Skin of body (tissue), 2 donors: ENCODE measurements around the gene FHIT. TPM values are rescaled to one million over a fixed set of nuclear protein-coding genes. Genes with fewer than 3 reads are reported as not detected.

Experiments
- DNase-seq: peaks from one replicate; lab custom pipeline; 2025; lab: John Stamatoyannopoulos, UW
- total RNA-seq: library from RNA; depleted of rRNA; stranded (reverse); fragments of >200 nt; gene quantifications from one replicate; pipeline ENCODE4 v1.2.3, GENCODE V29; 2014

FHIT gene
- total RNA-seq, 1 donor from 2014 or later = 8.9 TPM

DNA sequence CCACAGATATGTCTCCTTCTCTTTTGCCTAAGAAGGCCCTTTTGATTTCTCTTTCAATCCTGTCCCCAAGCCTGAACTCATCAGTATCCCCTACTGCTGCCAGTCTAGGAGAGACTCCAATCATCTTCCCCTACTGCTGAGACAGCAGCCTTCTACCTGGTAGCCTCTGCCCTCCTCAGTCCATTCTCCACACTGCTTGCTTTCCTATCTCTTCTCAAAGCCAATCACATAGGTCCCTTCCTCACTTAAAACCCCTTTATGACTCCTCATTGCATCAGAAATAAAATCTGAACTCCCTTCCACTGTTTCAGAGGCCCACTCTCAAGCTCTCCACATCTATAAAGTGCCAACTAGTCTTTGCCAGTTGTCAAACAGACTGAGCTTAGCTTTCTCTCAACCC lies 1119.6 kb downstream of the FHIT start:
- no peak for DNase-seq

DNA sequence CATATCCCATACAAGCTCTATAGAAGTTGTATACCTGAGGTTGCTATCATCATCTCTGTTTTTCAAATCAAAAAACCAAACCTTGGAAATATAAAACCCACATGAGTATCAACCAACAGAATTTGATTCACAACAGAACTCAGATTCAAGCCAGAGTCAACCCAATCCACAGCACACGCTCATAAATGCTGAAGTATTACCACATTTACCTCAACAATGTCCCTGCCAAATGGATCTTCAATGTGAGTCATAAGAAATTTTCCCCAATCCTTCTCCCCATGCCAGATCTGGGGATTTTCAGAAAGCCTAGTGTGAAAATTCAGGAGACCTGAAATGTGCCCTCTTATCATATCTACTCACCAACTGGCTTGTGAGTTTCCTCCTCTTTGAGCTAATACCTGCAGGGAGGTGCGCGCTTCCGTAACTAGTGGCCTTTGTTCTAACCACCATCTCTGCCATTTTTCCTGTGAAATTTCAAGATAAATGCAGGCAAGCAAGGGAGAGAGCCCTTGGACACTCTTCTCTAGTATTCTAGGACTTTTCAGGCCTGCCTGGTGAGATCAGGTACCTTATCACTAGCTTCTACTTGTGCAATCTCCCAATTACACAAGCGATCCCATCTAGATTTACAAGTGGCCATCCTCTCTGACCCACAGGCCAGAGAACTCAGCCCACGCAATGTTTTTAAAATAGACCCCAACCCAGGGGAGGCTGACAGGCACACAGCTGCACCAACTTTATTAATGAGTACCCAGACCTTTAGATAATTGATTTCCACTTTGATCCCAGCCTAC lies 1124.5 kb downstream of the FHIT start:
- DNase-seq = no peak

DNA sequence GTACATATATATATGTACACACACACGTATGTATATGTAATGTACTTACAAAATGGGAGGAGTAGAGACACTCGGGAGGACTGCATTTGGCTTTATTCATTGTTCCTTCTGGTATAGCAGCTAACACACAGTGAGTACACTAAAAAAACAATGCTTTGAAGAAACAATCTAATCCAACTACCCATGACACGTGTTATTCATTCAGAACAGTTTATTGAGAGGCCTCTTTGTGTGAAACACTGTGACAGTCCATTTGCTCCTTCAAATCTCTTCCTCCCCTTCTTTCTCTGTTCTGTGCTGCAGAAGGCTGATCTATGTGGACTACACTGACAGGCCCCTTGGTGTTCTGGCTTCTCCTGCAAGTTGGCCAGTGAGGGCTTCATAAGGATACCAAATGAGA lies 1125.6 kb downstream of the FHIT start:
- no peak for DNase-seq

DNA sequence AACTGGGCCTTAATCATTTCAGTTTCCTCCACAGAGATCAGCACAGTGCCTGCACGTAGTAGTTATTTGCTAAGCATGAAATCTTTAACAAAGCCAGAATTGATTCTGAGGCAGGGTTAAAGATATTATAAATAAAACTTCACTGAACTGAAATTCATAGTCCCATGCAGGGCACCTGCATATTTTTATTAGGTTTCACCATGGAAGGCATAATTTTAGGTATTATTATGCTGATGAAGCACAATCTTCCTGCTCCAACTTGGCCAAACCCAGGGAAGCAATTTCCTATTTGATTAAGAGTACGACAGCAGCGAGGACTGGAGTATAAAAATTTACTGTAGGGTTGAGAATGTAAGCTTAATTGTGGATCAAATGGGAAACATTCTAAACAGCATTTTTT lies 1131.0 kb downstream of the FHIT start:
- no peak for DNase-seq

DNA sequence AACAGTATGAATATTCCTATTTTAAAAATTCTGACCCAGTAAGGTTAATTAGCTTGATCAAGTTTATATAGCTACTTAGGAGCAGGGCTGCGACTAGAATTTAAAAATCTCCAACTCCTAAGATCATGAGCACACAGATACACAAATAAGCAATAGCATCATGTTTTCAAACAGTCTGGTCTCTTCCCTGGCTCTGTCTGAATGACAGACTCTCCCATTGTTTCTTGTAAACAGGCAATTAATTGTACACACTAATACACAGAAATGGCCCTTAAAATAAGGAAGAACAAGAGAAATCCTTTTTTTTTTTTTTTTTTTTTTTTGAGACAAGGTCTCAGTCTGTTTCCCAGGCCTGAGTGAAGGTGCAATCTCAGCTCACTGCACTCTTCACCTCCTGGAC lies 1137.1 kb downstream of the FHIT start:
- DNase-seq = no peak

DNA sequence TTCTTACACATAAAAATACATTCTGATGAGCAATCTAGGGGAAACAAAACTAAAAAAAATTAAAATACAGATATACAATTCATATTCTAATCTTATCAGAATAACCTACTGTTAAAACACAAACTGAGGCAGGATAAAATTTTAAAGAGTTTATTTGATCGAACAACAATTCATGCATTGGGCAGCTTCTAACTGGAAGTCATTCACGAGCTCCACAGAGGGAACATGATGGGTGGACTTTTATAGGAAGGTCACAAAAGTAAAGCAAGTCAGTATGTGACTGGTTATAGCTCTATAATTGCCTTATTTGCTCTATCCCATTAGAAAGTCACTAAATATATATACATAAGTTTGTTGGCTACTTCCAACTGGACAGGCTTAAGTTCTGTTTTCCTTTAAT lies 1144.0 kb downstream of the FHIT start:
- DNase-seq = no peak

DNA sequence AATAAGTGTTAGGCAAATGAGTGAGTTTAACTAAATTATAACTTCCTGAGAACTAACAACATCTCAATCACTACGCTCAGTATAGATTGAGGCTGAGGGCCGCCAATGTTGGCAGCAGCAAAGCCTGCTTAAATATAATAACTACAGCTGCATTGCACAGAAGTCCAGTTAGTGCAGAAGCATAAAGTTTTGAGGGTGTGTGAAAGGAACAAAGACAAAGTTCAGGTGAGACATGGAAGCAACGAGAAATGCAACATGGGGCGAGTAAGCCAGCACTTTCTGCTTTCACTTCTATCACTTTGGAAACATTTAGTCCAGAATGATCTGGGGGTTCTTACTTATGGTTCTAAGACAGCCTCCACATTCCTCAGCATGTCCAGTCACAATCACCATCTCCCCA lies 1149.1 kb downstream of the FHIT start:
- no peak for DNase-seq

DNA sequence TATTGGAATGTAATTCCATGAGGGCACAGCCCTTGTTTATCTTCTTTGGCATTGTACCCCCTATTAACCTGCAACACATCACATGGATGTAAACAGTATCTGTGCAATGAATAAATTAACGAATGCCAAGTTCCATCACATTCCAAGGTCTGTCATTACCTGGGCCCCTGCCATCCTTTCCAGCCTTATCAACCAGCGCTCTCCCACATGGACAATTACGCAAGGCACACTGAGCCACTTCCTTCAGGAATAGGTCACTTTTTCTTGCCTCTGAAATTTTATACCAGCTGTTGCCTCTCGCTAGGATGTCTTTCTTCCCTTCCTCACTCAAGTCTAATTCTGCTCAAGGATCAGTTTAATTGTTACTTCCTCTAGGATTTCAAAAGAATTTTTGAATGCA lies 1149.6 kb downstream of the FHIT start:
- no peak for DNase-seq

DNA sequence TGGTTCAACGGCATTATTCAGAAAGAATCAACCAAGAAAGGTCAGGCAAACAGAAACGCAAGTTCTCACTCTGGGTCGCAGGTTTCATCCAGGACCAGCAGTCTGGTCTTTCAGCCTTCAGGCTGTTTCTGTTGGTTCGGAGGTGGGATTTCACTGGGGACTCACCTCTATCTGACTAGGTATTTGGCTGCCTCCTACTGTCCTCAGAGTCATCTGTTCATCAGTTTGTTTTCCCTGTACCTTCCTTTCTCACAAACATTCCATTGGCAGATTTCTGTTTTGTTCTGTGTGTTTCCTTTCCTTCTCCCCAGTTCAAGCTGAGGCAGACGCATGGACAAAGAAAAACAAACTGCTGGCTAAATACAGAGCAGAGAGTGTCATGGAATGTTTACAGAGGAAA lies 1154.8 kb downstream of the FHIT start:
- no peak for DNase-seq

DNA sequence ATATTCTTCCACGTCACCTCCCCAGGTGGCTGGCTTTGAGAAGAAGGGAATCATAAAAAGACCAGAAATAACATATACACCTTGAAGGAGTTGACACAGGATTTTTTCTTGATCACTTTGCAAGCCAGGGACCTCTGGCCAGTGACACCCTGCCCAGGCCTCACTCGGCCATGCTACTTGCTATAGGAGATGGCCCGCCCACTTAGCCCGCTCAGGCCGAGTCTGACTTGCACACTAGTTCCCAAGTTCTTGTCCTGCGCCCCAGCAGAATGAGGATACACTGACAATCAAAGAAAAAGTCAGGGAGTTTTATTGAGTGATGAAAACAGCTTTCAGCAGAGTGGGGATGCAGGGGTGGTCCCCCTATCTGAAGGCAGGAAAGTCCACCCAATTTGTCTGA lies 1155.3 kb downstream of the FHIT start:
- no peak for DNase-seq

DNA sequence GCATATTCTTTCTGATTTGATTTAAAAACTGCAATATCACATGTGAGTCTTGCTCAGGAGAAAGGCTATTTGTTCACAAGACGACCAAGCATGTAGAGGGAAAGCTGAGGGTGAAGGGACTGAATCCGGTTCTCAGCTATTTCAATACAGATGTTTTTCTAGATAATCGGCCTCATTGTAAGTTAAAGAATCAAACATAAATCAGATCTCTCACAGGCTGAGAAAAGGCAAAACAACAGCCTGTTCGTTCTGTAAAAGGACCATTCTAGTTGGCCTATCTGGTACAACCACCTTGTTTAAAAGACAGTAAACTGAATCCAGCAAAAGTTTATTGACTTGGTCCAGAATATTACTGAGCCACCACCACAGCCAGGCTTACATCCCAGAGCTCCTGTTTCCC lies 1155.7 kb downstream of the FHIT start:
- no peak for DNase-seq

DNA sequence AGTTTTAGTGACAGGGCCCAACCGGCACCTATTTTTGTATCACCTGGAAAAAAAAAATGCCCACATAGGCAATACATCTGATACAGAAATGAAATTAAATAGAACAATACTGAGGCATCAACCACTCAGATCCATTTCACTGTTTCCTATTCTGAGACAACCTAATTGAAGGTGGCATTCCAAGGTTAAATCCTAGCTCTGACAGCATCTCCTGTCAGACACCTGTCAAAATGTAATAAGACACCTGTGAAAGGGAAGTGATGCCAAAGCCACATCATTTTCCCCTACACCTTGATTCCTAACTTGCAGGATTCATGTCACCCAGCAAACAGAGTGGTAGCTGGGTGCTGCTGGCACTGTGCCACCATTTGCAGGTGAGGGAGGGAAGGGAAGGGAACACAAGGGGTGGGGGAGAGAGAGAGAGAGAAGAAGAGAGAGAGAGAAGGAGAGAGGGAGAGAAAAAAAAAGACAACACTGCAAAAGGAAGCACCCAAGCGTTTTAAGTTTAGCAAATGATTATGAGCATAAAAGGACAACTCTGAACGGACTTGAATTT lies 1156.8 kb downstream of the FHIT start:
- DNase-seq = no peak

DNA sequence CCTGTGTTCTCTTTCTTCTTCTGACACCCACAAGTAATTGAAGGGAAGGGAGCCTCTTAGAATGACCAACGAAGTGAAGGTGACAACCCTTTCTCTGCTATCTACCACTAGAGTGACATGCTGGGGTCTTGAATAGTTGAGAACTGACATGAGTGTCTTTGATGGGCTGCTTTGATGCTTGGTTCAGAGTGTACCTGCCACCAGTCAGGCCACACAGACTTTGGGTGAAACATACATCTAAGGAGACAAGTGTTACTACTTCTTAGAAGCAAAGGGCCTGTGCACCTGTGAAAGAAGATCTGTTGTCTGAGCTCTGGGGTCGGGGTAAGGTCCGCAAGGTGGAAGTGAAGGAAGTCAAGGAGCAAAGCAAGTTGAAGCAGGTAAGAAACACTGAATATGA lies 1160.7 kb downstream of the FHIT start:
- no peak for DNase-seq

DNA sequence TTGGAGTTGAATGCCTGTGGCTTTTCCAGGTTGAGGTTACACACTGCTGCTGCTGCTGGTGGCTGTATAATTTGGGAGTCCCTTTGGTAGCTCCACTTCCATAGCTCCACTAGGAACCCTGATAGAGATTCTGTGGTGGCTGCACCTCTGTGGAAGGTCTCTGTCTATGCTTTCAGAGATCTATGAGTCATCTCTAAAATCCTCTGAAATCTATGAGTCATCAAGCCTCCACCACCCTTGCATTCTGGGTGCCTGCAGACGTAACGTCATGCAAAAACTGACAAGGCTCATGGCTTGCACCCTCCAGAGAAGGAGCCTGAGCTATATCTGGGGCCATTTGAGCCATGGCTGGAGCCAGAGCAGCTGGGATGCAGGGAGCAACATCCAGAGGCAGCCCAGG lies 1164.4 kb downstream of the FHIT start:
- DNase-seq = no peak

DNA sequence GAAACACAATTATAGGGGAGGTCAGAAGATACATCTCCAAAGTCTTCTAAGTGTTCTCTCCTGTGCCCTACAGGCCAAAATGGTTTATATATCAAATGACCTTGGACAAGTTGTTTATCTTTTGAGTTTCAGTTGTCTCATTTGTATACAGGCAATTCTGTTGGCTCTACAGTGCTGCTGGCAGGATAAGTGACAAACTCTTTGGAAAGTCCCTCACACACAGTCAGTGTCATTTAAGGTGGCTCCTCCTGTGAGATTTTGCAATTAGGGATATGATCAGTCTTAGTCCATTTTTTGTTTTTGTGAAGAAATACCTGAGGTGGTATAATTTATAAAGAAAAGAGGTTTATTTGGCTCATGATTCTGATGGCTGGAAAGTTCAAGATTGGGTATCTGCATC lies 1165.6 kb downstream of the FHIT start:
- DNase-seq = no peak

DNA sequence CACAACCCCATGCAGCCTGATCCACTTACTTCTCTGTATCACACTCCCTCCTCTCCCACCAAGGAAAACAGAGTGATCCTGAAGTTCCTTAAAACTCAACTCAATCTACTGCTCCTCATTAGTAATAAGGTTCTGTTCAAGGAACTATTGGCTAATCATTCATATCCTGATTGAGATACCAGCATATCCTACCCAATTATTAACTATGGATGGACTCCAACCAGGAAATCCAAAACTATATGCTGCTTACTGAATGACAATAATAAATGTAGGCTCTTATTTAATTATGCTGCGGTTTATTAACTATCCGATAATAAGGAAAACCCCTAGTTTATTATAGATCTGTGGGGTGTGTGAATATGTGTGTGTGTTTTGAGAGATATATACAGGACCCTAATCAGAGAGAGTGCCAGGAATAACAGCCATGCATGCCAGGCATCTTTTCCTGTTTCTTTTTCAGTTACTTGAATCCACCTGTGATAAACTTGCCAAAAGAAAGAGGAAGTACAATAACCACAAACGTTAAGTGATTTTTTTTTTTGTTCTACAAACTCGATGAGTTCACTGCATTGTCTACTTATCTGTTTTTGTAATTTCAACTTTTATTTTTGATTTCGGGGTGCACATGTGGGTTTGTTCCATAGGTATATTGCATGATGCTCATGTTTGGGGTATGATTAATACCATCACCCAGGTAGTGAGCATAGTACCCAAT lies 1169.7 kb downstream of the FHIT start:
- DNase-seq = no peak

DNA sequence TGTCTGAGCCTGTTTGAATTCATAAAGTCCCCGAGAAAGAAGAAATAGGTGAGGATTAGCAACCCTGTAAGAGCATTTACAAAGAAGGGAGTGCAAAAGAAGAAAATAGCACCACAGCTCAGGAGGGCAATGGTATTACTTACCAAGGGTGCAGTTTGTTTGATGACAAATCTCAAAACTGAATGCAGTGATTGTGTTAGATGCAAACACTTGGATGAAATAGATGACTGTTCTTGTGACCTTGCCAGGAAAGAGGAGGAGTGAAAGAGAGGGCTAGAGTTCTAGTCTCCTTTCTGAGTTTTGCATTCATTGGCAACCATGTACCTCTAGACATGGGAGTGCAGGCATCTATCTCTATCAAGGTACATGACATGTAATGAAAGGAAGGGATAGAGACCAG lies 1170.6 kb downstream of the FHIT start:
- DNase-seq = no peak

DNA sequence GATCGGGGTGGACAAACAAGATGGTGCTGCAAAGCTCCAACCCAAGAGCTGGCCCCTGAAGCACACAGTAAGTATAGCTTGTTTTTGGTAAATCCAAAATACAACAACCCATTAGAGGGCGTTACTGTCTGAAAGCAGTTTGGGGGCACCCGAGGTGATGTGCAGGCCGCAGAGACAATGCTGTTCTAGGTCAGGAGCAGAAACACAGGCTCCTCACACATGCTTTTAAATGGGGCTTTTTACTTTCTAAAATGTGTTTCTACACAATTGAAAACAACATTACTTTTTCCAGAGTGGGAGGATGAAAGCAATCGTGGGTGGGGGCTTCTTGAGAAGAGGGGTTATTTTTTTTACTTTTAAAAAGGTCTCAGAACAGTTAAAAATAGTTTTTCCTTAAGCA lies 1172.2 kb downstream of the FHIT start:
- no peak for DNase-seq

DNA sequence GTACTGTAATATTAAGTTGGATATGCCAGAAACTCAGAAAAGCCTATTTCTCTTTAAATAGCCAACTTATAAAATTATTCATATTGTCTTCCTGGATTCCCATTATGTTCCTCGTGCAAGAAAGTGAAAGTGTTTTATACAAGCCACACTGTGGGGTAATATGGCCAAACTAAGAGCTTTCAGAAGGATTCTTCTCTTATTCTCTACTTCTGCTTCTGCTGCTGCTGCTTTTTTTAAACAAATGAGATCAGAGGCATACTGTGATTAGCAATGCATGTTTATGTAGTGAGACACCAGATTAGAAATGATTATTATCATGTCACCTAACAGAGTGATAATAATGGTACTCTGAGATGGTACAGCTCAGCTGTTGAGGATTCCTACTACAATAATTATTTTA lies 1174.9 kb downstream of the FHIT start:
- no peak for DNase-seq

DNA sequence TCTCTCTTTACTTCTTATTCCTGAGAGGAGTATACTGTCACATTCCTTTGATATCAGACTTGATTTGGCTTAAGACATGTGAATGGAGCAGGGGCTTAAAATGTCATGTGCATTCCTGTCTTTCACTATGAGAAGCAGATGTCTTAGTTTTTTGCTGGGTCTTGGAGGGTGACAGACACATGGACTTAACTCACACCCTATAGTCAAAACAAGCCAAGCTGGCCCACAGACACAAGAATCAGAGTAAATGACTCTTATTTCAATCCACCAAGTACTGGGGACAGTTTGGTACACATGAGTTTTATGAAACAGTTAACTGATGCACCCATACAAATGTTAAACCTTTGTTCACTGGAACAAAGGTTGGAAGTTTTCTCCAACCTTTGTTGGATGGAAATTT lies 1177.3 kb downstream of the FHIT start:
- no peak for DNase-seq

DNA sequence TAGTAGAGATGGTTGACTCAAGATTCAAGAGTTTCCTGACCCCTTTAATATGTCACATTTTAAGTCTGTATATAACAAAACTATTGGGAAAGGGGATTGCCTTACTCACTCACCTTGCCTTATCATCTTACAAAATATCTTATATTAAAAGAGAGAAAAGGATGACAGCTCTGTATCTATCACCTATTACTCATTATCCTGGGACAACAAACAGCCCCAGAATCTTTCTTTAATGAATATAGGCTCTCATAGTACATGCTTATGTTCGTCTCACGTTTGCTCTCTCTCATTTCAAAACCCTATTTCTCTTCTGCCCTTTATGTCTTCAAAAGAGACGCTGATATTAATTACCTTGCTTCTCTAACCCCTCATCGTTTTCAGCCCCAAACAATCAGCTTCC lies 1178.0 kb downstream of the FHIT start:
- DNase-seq = no peak

DNA sequence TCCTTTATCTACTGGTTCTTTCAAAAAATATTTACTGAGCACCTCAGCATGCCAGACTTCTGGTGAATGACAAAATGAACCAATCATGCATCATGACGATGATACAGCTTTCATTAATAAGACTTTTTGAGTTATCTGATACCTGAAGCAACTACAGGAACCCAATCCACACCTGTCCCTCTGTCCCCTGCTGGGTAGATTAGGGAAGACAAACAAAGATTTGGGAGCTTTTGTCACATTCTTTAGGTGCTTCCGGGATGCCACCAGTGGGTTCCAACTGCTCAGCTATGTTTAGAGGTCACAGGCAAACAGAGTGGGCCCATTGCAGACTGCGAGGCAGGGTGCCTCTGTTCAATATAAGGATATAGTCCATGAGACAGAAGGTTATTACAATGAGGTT lies 1180.9 kb downstream of the FHIT start:
- no peak for DNase-seq
